ENCODE results near the gene GIGYF2. TPM values are rescaled to one million over a fixed set of nuclear protein-coding genes. Genes with fewer than 3 reads are reported as not detected.

GIGYF2 gene
- total and polyA plus RNA-seq, 12 donors = 9.9 to 71.7 (median 66.1) TPM

DNA sequence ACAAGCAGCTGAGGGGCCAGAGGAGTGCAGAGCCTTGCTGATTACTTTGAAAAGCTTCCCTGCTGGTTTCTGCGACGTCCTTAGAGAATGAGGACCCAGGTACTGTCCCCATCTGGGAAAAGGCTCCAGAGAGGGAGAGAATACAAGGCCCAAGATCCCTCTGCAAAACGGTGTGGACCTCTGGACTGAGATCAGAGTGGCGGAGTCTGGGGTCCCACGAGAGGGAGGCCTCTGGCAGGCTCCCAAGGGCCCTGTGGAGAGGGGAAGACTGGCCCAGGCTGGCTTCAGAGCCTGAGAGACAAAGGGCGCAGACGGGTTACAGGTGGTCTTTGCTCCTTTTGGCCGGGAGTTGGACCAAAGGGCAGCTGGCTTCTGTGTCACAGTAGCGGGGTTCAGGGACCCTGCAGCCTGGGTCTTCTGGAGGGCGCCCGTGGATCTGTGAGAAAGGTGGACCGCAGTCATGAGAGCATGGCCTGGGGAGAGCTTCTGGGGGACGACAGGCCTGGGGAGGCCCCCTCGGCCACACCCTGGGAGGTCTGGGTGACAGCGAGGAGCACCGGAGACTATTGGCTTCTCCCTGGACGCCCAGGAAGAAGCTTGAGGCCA is 173.7 kb downstream of the GIGYF2 start:
- WGBS, 2 donors = 84 to 88% methylated on average over 17 of the region's 17 CpGs
- TF ChIP-seq, protein P1, sequence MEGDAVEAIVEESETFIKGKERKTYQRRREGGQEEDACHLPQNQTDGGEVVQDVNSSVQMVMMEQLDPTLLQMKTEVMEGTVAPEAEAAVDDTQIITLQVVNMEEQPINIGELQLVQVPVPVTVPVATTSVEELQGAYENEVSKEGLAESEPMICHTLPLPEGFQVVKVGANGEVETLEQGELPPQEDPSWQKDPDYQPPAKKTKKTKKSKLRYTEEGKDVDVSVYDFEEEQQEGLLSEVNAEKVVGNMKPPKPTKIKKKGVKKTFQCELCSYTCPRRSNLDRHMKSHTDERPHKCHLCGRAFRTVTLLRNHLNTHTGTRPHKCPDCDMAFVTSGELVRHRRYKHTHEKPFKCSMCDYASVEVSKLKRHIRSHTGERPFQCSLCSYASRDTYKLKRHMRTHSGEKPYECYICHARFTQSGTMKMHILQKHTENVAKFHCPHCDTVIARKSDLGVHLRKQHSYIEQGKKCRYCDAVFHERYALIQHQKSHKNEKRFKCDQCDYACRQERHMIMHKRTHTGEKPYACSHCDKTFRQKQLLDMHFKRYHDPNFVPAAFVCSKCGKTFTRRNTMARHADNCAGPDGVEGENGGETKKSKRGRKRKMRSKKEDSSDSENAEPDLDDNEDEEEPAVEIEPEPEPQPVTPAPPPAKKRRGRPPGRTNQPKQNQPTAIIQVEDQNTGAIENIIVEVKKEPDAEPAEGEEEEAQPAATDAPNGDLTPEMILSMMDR (IDR thresholded peaks at IDR 0.05) = no peak
- H3K27me3 ChIP-seq = peaks cover 9 to 17% (median 14%) of the 10 kb centered on the region in 7 donors
- H3K9me3 ChIP-seq = no peaks in the 10 kb centered on the region
- H3K36me3 ChIP-seq = peaks cover 0 to 5% (median 0%) of the 10 kb centered on the region in 9 donors
- no peak overlapping the region for H3K4me3 ChIP-seq
- intact Hi-C loops (cut with DNase I) = no loop called here
- DNase-seq (no peak), ATAC-seq (no peak)
- H3K27ac ChIP-seq = no peak overlapping the region
- H3K4me1 ChIP-seq = peaks cover 0 to 8% (median 3%) of the 10 kb centered on the region in 9 donors

DNA sequence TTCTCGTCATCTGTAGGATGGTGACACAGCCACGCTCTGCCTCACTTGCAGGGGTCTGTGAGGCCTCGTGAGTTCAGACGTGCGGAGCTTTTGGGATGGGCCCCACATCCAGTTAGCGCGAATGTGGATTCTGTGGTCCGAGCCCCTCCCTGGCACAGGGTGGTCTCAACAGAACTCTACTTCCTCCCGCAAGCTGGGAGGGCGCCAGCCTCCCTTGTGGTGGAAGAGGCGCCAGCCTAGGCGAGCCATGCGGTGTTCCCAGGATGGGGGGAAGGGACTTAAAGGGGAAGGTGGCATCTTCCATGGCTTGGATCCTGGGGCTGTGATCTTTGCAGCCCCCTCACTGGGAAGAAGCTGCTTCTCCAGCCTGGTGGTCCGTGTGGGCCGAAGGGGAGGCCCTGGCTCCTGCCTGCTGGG is 174.3 kb downstream of the GIGYF2 start:
- H3K36me3 ChIP-seq = peaks cover 0 to 4% (median 0%) of the 10 kb centered on the region in 9 donors
- TF ChIP-seq, protein P1 (IDR thresholded peaks at IDR 0.05) = no peak
- 80 to 86% methylated on average over 15 of the region's 15 CpGs for WGBS, 2 donors
- no peak for ATAC-seq
- H3K27ac ChIP-seq = no peak overlapping the region
- H3K27me3 ChIP-seq = peaks cover 15 to 23% (median 20%) of the 10 kb centered on the region in 7 donors
- no peak overlapping the region for H3K4me3 ChIP-seq
- peaks cover 0 to 12% (median 5%) of the 10 kb centered on the region in 9 donors for H3K4me1 ChIP-seq
- DNase-seq = no peak
- H3K9me3 ChIP-seq = no peaks in the 10 kb centered on the region
- intact Hi-C loops (cut with DNase I) = no loop called here

- intact Hi-C loops (cut with DNase I) = no loop called here
- no peaks in the 10 kb centered on the region for H3K9me3 ChIP-seq
- DNase-seq = no peak
These were observed 175.0 kb downstream of the GIGYF2 start for GRCh38 chr2:232871835-232872736.

DNA sequence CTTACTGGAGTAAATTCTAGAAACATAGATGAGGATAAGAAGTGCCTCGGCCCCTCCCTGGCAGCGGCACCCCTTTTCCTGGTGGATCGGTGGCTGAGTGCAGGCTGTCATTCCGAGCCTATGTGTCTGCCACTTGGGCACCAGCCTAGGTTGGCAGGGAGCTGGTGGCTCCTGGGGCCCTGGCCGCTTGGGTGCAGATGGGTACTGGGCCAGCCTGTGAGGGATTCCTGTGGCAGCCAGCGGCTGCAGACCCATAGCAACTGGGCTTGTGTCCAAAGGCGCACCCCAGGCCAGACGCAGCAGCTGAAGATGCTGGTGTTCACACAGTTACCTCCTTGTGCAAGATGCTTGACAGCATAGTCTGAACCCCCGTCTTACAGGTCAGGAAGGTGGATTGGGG is 175.7 kb downstream of the GIGYF2 start:
- DNase-seq (no peak), ATAC-seq (no peak)
- 93 to 96% methylated on average over 9 of the region's 9 CpGs for WGBS, 2 donors
- TF ChIP-seq, protein P1 (IDR thresholded peaks at IDR 0.05) = no peak
- Histone ChIP-seq H3K4me1 (peaks cover 0 to 18% (median 5%) of the 10 kb centered on the region in 9 donors), H3K4me3 (no peak overlapping the region), H3K9me3 (no peaks in the 10 kb centered on the region), H3K27me3 (peaks cover 17 to 34% (median 28%) of the 10 kb centered on the region in 7 donors), H3K27ac (no peak overlapping the region), H3K36me3 (no peaks in the 10 kb centered on the region)
- intact Hi-C loops (cut with DNase I) = no loop called here

More at GRCh38 chr2:232871835-232872736, 175.0 kb downstream of the GIGYF2 start:
- WGBS, 2 donors = 92% methylated on average over 22 of the region's 22 CpGs
- Histone ChIP-seq H3K4me3 (no peak overlapping the region), H3K36me3 (no peaks in the 10 kb centered on the region), H3K27ac (no peak overlapping the region), H3K4me1 (peaks cover 0 to 17% (median 5%) of the 10 kb centered on the region in 9 donors), H3K27me3 (peaks cover 17 to 30% (median 26%) of the 10 kb centered on the region in 7 donors)
- TF ChIP-seq, protein P1 (IDR thresholded peaks at IDR 0.05) = no peak
- ATAC-seq = peak in 2 of 8 donors; percentile 5 to 15
